HAP-1 (cell line): ENCODE data around the gene VDAC1.

Source experiments
- DNase-seq, 2 experiments: peaks; one replicate each; pipeline ENCODE4 v3.0.0-alpha.2; 2016 to 2020; ENCODE audit warnings: low spot score in 2 of 2
- H3K27me3 ChIP-seq: fragments of 250-450 bp; sonication (Bioruptor Pico); 2 replicates; pipeline ENCODE4 v1.5.1; 2020; ENCODE audit warnings: low read depth, mild to moderate bottlenecking, moderate library complexity
- H3K36me3 ChIP-seq: fragments of 250-450 bp; sonication (Bioruptor Pico); replicated peaks from 2 replicates; pipeline ENCODE4 v1.5.1; 2020; ENCODE audit warnings: mild to moderate bottlenecking
- H3K4me1 ChIP-seq: fragments of 250-450 bp; sonication (Bioruptor Pico); 2 replicates; pipeline ENCODE4 v1.5.1; 2020; ENCODE audit warnings: mild to moderate bottlenecking
- H3K4me3 ChIP-seq: fragments of 250-450 bp; sonication (Bioruptor Pico); 2 replicates; pipeline ENCODE4 v1.5.1; 2020; ENCODE audit warnings: mild to moderate bottlenecking, moderate library complexity
- H3K9me3 ChIP-seq: fragments of 250-450 bp; sonication (Bioruptor Pico); 2 replicates; pipeline ENCODE4 v1.5.1; 2020; ENCODE audit warnings: mild to moderate bottlenecking, moderate library complexity
- in situ Hi-C: fragments of 300-500 bp; cut with MboI; formaldehyde crosslinking; loops from 3 replicates; pipeline ENCODE4 v1.14.3; 2020; ENCODE audit warnings: low sequenced_read_pairs, inconsistent platforms, mixed read lengths

VDAC1 gene

GRCh38 chr5:134008266-134008749 is 3.5 kb upstream of the VDAC1 start:
- H3K4me3 ChIP-seq, result no peak overlapping the region
- H3K9me3 ChIP-seq, result no peaks in the 10 kb centered on the region
- no peak for DNase-seq
- peaks cover 2% of the 10 kb centered on the region for H3K36me3 ChIP-seq
- in situ Hi-C loops, result no loop called here
- H3K27me3 ChIP-seq, result no peaks in the 10 kb centered on the region; the same call in 1 of the 2 replicates
- no peaks in the 10 kb centered on the region for H3K4me1 ChIP-seq

- peak in 1 of 2 experiments; percentile 57 for DNase-seq
- in situ Hi-C loops, result no loop called here
- Histone ChIP-seq H3K9me3 (no peaks in the 10 kb centered on the region), H3K4me1 (no peaks in the 10 kb centered on the region), H3K27me3 (no peaks in the 10 kb centered on the region), H3K4me3 (no peak overlapping the region), H3K36me3 (peaks cover 7% of the 10 kb centered on the region)
Measured at GRCh38 chr5:134007581-134008265, 2.9 kb upstream of the VDAC1 start.

GRCh38 chr5:134006115-134006514 is 1.3 kb upstream of the VDAC1 start:
- Histone ChIP-seq H3K36me3 (peaks cover 20% of the 10 kb centered on the region), H3K4me3 (no peak overlapping the region; the same call in 1 of the 2 replicates), H3K4me1 (peaks cover 7% of the 10 kb centered on the region; the same call in 1 of the 2 replicates), H3K27me3 (no peaks in the 10 kb centered on the region), H3K9me3 (no peaks in the 10 kb centered on the region)
- DNase-seq, result no peak
- in situ Hi-C loops, result no loop called here

- no peaks in the 10 kb centered on the region for H3K9me3 ChIP-seq
- no peaks in the 10 kb centered on the region for H3K27me3 ChIP-seq
- peaks cover 7% of the 10 kb centered on the region; the same call in 1 of the 2 replicates for H3K4me1 ChIP-seq
- DNase-seq, result no peak
- in situ Hi-C loops, result no loop called here
- H3K4me3 ChIP-seq, result peak overlapping the region; percentile 83
- peaks cover 25% of the 10 kb centered on the region for H3K36me3 ChIP-seq
Measured at GRCh38 chr5:134005417-134006061, 764 bp upstream of the VDAC1 start.

GRCh38 chr5:134003817-134004625 is 754 bp downstream of the VDAC1 start:
- H3K9me3 ChIP-seq, result no peaks in the 10 kb centered on the region
- H3K27me3 ChIP-seq, result no peaks in the 10 kb centered on the region
- DNase-seq, result peak; percentile 23 to 32
- peaks cover 7% of the 10 kb centered on the region; the same call in 1 of the 2 replicates for H3K4me1 ChIP-seq
- in situ Hi-C loops, result no loop called here
- peaks cover 30% of the 10 kb centered on the region for H3K36me3 ChIP-seq
- H3K4me3 ChIP-seq, result peak overlapping the region; percentile 83

GRCh38 chr5:134003064-134003816 is 1.5 kb downstream of the VDAC1 start:
- Histone ChIP-seq H3K4me1 (peaks cover 7% of the 10 kb centered on the region; the same call in 1 of the 2 replicates), H3K4me3 (peak overlapping the region; percentile 83), H3K36me3 (peaks cover 30% of the 10 kb centered on the region), H3K9me3 (no peaks in the 10 kb centered on the region), H3K27me3 (no peaks in the 10 kb centered on the region)
- in situ Hi-C loops, result no loop called here
- DNase-seq, result peak in 1 of 2 experiments; percentile 42

- Histone ChIP-seq H3K4me1 (peaks cover 7% of the 10 kb centered on the region; the same call in 1 of the 2 replicates), H3K27me3 (no peaks in the 10 kb centered on the region), H3K36me3 (peaks cover 30% of the 10 kb centered on the region), H3K9me3 (no peaks in the 10 kb centered on the region), H3K4me3 (peak overlapping the region; percentile 83)
- in situ Hi-C loops, result no loop called here
- no peak for DNase-seq
Measured at GRCh38 chr5:134001938-134002731, 2.6 kb downstream of the VDAC1 start.

- no peaks in the 10 kb centered on the region for H3K9me3 ChIP-seq
- H3K4me3 ChIP-seq, result no peak overlapping the region
- peaks cover 30% of the 10 kb centered on the region for H3K36me3 ChIP-seq
- in situ Hi-C loops, result no loop called here
- peaks cover 13% of the 10 kb centered on the region; the same call in 1 of the 2 replicates for H3K4me1 ChIP-seq
- DNase-seq, result no peak
- no peaks in the 10 kb centered on the region for H3K27me3 ChIP-seq
Measured at GRCh38 chr5:134000696-134001453, 3.9 kb downstream of the VDAC1 start.

GRCh38 chr5:134000091-134000511 is 4.7 kb downstream of the VDAC1 start:
- Histone ChIP-seq H3K9me3 (no peaks in the 10 kb centered on the region), H3K27me3 (no peaks in the 10 kb centered on the region), H3K4me1 (peaks cover 13% of the 10 kb centered on the region), H3K4me3 (no peak overlapping the region), H3K36me3 (peaks cover 30% of the 10 kb centered on the region)
- DNase-seq, result no peak
- in situ Hi-C loops, result no loop called here

- Histone ChIP-seq H3K4me1 (peaks cover 13% of the 10 kb centered on the region), H3K4me3 (no peak overlapping the region), H3K9me3 (no peaks in the 10 kb centered on the region), H3K36me3 (peaks cover 30% of the 10 kb centered on the region), H3K27me3 (no peaks in the 10 kb centered on the region)
- in situ Hi-C loops, result no loop called here
- DNase-seq, result no peak
Measured at GRCh38 chr5:133998807-133999206, 6.0 kb downstream of the VDAC1 start.

- no peak for DNase-seq
- no peaks in the 10 kb centered on the region for H3K9me3 ChIP-seq
- in situ Hi-C loops, result no loop called here
- H3K4me3 ChIP-seq, result no peak overlapping the region
- no peaks in the 10 kb centered on the region for H3K27me3 ChIP-seq
- peaks cover 25% of the 10 kb centered on the region for H3K36me3 ChIP-seq
- peaks cover 13% of the 10 kb centered on the region for H3K4me1 ChIP-seq
Measured at GRCh38 chr5:133998042-133998441, 6.7 kb downstream of the VDAC1 start.

- no peak overlapping the region for H3K4me3 ChIP-seq
- H3K9me3 ChIP-seq, result no peaks in the 10 kb centered on the region
- peak in 1 of 2 experiments; percentile 53 for DNase-seq
- H3K27me3 ChIP-seq, result no peaks in the 10 kb centered on the region
- in situ Hi-C loops, result no loop called here
- H3K4me1 ChIP-seq, result peaks cover 5% of the 10 kb centered on the region
- peaks cover 25% of the 10 kb centered on the region for H3K36me3 ChIP-seq
Measured at GRCh38 chr5:133996683-133997252, 8.0 kb downstream of the VDAC1 start.
